ENCODE measurements around the gene ALAS2.

ALAS2 gene

DNA sequence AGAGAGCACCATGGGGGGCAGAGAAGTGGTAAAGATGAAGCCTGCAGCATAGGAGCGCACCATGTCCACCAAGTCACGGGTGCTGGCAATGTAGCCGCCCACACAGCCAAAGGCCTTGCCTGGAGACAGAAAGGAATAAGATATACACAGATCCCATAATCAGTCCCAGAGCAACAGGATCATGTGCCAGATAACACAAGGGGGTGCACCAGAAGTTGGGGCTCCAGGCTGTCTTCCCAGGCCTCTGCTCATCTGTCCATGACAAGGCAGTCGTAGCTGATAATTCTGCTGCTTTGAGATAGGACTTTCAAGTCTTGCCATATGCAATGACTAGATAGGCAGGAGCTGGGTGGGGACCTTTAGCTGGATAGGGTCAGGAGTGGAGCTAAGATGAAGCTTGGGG lies 15.9 kb downstream of the ALAS2 start:
- ATAC-seq = no peak
- TF ChIP-seq PATZ1 (CRISPR knock-in tag; IDR thresholded peaks at IDR 0.05; ENCODE audit: borderline replicate concordance) (no peak), ZNF565 (CRISPR knock-in tag; conservative IDR thresholded peaks at IDR 0.05; ENCODE audit: low read depth) (no peak), TOX (CRISPR knock-in tag; IDR thresholded peaks at IDR 0.05; ENCODE audit: borderline replicate concordance) (no peak), TCF4 (CRISPR knock-in tag; IDR thresholded peaks at IDR 0.05; ENCODE audit: borderline replicate concordance) (no peak), ARNTL (CRISPR knock-in tag; IDR thresholded peaks at IDR 0.05; ENCODE audit: borderline replicate concordance, low read depth) (no peak), ZNF8 (CRISPR knock-in tag; IDR thresholded peaks at IDR 0.05) (no peak), ZFP30 (CRISPR knock-in tag; IDR thresholded peaks at IDR 0.05) (no peak), CREB5 (CRISPR knock-in tag; IDR thresholded peaks at IDR 0.05; ENCODE audit: low read depth) (no peak), BACH2 (CRISPR knock-in tag; IDR thresholded peaks at IDR 0.05; ENCODE audit: borderline replicate concordance) (no peak), ESRRG (CRISPR knock-in tag; IDR thresholded peaks at IDR 0.05) (no peak), ZFP3 (CRISPR knock-in tag; IDR thresholded peaks at IDR 0.05) (no peak), ZC3H10 (CRISPR knock-in tag; IDR thresholded peaks at IDR 0.05) (no peak), PPARA (CRISPR knock-in tag; IDR thresholded peaks at IDR 0.05; ENCODE audit: borderline replicate concordance) (no peak), RARB (CRISPR knock-in tag; IDR thresholded peaks at IDR 0.05) (no peak), CSDC2 (CRISPR knock-in tag; IDR thresholded peaks at IDR 0.05) (no peak), SNAI2 (CRISPR knock-in tag; IDR thresholded peaks at IDR 0.05) (no peak), ISL1 (CRISPR knock-in tag; IDR thresholded peaks at IDR 0.05) (no peak)
- TF ChIP-seq, protein P1, sequence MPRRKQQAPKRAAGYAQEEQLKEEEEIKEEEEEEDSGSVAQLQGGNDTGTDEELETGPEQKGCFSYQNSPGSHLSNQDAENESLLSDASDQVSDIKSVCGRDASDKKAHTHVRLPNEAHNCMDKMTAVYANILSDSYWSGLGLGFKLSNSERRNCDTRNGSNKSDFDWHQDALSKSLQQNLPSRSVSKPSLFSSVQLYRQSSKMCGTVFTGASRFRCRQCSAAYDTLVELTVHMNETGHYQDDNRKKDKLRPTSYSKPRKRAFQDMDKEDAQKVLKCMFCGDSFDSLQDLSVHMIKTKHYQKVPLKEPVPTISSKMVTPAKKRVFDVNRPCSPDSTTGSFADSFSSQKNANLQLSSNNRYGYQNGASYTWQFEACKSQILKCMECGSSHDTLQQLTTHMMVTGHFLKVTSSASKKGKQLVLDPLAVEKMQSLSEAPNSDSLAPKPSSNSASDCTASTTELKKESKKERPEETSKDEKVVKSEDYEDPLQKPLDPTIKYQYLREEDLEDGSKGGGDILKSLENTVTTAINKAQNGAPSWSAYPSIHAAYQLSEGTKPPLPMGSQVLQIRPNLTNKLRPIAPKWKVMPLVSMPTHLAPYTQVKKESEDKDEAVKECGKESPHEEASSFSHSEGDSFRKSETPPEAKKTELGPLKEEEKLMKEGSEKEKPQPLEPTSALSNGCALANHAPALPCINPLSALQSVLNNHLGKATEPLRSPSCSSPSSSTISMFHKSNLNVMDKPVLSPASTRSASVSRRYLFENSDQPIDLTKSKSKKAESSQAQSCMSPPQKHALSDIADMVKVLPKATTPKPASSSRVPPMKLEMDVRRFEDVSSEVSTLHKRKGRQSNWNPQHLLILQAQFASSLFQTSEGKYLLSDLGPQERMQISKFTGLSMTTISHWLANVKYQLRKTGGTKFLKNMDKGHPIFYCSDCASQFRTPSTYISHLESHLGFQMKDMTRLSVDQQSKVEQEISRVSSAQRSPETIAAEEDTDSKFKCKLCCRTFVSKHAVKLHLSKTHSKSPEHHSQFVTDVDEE (CRISPR knock-in tag; IDR thresholded peaks at IDR 0.05) = no peak

DNA sequence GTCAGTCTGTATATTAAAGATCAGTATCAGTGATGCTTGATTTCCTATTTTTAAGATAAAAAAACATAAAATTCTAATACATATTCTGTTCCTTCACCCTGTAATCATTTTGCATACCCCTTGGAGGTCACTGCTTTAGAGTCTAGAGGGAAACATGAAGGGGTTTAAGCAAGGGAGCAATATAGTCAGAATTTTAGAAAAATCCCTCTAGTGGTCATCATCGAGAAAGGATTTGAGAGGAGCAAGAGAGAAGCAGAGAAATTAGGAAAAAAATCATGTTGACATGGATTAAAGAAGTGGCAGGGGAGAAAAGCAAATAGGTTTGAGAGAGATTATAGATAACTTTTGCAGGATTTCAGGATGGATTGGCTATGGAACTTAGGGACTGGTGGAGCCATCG lies 19.5 kb downstream of the ALAS2 start:
- no peak for TF ChIP-seq ISL1 (CRISPR knock-in tag; IDR thresholded peaks at IDR 0.05)
- no peak for TF ChIP-seq CREB5 (CRISPR knock-in tag; IDR thresholded peaks at IDR 0.05; ENCODE audit: low read depth)
- peak; percentile 59 for ATAC-seq

DNA sequence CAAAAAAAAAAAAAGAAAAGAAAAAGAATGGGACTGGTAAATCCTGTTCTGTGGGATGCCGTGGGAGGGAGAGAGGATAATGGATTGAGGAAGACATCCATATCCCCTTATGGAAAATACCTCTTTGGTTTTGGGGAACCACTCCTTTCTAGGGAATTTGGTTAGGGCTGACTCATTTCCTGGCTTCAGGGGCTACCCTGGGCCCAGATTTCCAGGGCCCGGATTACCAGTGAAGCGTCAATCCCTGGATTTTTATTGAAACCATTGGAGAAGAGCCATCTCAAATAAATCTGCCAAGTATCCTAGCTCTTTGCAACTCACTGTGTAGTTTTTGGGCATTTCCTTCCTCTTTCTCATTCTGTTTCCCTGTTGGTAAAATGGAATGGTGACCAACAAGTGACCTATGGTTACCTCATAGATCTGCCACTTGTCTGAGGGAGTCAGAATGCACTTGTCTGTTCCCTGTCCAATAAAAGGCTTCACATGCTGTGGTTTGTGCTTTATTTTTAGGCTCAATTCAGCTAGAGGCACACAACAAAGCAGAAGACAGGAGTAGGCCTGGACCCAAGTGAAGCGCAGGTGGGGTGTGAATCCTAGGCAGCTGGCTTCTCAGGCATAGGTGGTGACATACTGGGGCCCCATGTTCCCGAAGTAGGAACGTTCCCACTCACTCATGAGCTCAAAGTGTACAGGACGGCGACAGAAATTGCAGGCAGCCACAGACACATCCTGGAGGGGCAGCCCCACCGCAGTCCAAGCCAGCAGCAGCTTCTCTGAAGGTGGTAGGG lies 22.0 kb downstream of the ALAS2 start:
- peak; percentile 46 for ATAC-seq
- TF ChIP-seq TOX (CRISPR knock-in tag; IDR thresholded peaks at IDR 0.05; ENCODE audit: borderline replicate concordance) (no peak), ZNF70 (CRISPR knock-in tag; IDR thresholded peaks at IDR 0.05) (no peak), ZC3H10 (CRISPR knock-in tag; IDR thresholded peaks at IDR 0.05) (no peak), OSR1 (CRISPR knock-in tag; IDR thresholded peaks at IDR 0.05) (no peak), BACH2 (CRISPR knock-in tag; IDR thresholded peaks at IDR 0.05; ENCODE audit: borderline replicate concordance) (no peak), ISL1 (CRISPR knock-in tag; IDR thresholded peaks at IDR 0.05) (no peak), ZNF8 (CRISPR knock-in tag; IDR thresholded peaks at IDR 0.05) (no peak), ZNF565 (CRISPR knock-in tag; conservative IDR thresholded peaks at IDR 0.05; ENCODE audit: low read depth) (no peak), SNAI2 (CRISPR knock-in tag; IDR thresholded peaks at IDR 0.05) (no peak), GLIS3 (CRISPR knock-in tag; IDR thresholded peaks at IDR 0.05) (no peak), ZFP3 (CRISPR knock-in tag; IDR thresholded peaks at IDR 0.05) (no peak), CREB5 (CRISPR knock-in tag; IDR thresholded peaks at IDR 0.05; ENCODE audit: low read depth) (no peak), CSDC2 (CRISPR knock-in tag; IDR thresholded peaks at IDR 0.05) (no peak), PATZ1 (CRISPR knock-in tag; IDR thresholded peaks at IDR 0.05; ENCODE audit: borderline replicate concordance) (no peak)
- TF ChIP-seq, protein P2, sequence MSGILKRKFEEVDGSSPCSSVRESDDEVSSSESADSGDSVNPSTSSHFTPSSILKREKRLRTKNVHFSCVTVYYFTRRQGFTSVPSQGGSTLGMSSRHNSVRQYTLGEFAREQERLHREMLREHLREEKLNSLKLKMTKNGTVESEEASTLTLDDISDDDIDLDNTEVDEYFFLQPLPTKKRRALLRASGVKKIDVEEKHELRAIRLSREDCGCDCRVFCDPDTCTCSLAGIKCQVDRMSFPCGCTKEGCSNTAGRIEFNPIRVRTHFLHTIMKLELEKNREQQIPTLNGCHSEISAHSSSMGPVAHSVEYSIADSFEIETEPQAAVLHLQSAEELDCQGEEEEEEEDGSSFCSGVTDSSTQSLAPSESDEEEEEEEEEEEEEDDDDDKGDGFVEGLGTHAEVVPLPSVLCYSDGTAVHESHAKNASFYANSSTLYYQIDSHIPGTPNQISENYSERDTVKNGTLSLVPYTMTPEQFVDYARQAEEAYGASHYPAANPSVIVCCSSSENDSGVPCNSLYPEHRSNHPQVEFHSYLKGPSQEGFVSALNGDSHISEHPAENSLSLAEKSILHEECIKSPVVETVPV (CRISPR knock-in tag; IDR thresholded peaks at IDR 0.05) = no peak
- TF ChIP-seq, protein P3, sequence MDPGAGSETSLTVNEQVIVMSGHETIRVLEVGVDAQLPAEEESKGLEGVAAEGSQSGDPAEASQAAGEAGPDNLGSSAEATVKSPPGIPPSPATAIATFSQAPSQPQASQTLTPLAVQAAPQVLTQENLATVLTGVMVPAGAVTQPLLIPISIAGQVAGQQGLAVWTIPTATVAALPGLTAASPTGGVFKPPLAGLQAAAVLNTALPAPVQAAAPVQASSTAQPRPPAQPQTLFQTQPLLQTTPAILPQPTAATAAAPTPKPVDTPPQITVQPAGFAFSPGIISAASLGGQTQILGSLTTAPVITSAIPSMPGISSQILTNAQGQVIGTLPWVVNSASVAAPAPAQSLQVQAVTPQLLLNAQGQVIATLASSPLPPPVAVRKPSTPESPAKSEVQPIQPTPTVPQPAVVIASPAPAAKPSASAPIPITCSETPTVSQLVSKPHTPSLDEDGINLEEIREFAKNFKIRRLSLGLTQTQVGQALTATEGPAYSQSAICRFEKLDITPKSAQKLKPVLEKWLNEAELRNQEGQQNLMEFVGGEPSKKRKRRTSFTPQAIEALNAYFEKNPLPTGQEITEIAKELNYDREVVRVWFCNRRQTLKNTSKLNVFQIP (CRISPR knock-in tag; IDR thresholded peaks at IDR 0.05; ENCODE audit: borderline replicate concordance, low read depth) = no peak
